ENCODE measurements around the gene CDKN2B-AS1.

Gene CDKN2B-AS1

DNA sequence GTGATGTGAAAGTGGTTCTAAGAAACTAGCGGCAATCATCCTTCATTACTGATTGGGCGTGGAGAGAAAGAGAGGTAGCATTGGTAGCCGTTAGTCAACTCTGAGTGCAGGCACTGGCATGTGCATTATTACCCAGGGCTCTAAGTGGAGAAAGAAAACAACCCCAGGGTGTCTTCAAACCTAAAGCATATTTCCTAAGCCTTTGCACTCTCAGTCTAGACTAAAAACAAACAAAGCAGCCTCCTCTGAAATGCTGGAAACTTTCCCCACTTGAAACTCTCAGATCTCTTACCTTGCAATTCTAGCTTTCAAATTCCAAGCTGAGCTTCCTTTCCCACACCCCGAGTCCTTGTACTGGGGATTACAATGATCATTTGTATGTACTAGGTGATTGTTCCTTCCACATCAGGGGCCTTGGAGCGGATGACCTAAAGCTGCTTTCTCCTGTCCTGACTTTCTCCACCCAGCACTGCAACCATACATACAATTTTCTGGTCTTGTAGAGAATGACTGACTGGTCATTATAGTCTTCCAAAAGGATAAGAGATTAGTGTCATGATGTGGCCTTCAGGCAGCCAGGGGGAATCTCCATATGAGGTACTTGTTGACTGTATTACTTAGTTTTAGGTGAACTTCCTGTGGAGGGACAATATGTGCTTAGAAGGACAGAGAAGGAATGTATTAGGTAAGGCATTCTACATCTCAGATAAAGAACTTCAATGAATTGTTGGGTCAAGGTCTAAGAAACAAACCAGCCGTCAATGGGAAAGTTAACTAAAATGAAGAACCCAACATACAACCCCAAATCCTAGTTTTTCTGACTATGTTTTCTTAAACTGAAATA, 112.8 kb downstream of the CDKN2B-AS1 start:
- DNase-seq (ENCODE audit: extremely low spot score), result no peak
- TF ChIP-seq CTCF (IDR thresholded peaks at IDR 0.05; ENCODE audit: control extremely low read depth, extremely low read depth, low read depth, missing control alignments), result no peak
- ChIA-PET CTCF (interaction anchor here (1.2 to 3.0 kb wide), 2 partner anchors 13 to 99 kb away, joined by 3 to 10 read pairs; no protein-coding TSS in a partner anchor), POLR2A (no interaction called here)

GRCh38 chr9:22108581-22109370, 114.2 kb downstream of the CDKN2B-AS1 start:
- CTCF ChIA-PET, result interaction anchor here (1.1 to 2.9 kb wide), 6 partner anchors 8 to 183 kb away, joined by 3 to 18 read pairs (median 4); no protein-coding TSS in a partner anchor

GRCh38 chr9:22111176-22111953, 116.8 kb downstream of the CDKN2B-AS1 start:
- no peak for DNase-seq (ENCODE audit: extremely low spot score)
- no peak for TF ChIP-seq CTCF (IDR thresholded peaks at IDR 0.05; ENCODE audit: control extremely low read depth, extremely low read depth, low read depth, missing control alignments)
- ChIA-PET POLR2A (no interaction called here), CTCF (interaction anchor here (1.1 to 2.9 kb wide), 3 partner anchors 9 to 186 kb away, joined by 3 to 18 read pairs (median 5); no protein-coding TSS in a partner anchor)

More at GRCh38 chr9:22108581-22109370, 114.2 kb downstream of the CDKN2B-AS1 start:
- no peak for TF ChIP-seq CTCF (IDR thresholded peaks at IDR 0.05; ENCODE audit: control extremely low read depth, extremely low read depth, low read depth, missing control alignments)
- POLR2A ChIA-PET, result no interaction called here
- DNase-seq (ENCODE audit: extremely low spot score), result no peak

GRCh38 chr9:22111954-22112247, 117.3 kb downstream of the CDKN2B-AS1 start:
- CTCF ChIA-PET, result interaction anchor here (1.1 kb wide), 1 partner anchor 8 kb away, joined by 3 read pairs; no protein-coding TSS in a partner anchor
- TF ChIP-seq CTCF (IDR thresholded peaks at IDR 0.05; ENCODE audit: control extremely low read depth, extremely low read depth, low read depth, missing control alignments), result no peak
- POLR2A ChIA-PET, result no interaction called here

DNA sequence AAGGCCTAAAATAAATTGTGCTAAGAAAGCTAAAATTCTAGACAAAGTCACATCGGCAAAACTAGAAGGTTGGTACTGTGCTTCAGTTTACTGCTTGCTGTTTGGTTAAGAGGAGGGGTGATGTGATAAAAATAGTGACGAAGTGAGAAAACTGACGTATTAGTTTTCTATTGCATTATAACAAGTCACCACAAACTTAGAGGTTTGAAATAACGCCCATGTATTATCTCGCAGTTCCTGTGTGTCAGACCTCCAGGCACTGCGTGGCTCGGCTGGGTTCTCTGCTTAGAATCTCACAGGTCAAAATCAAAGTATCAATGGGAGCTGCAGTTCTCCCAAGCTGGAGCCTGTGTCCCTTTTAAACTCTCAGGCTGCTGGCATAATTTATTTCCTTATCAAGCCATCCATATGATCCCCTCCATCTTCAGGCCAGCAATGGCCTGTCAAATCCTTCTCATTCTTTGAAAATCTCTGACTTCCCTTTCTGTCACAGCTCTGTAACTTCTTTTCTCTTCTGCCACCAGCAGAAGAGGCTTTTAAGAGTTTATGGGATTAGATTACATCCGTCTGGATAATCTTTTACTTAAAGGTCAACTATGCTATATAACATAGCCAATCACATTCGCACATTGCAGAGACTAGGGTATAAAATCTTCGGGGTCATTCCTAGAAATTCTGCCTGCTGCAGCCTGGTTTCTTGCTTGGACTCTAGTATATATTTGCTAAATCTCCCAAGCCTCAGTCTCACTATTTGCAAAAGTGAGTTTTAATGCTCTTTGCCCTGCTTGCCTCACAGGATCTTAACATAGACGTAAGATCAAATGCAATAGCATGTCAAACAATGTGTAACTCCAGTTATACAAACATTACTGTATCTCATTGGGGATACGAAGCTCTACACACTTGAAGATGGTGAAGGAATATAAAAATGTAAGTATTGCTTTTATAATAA, 118.6 kb downstream of the CDKN2B-AS1 start:
- POLR2A ChIA-PET, result no interaction called here
- no peak for DNase-seq (ENCODE audit: extremely low spot score)
- CTCF ChIA-PET, result no interaction called here
- TF ChIP-seq CTCF (IDR thresholded peaks at IDR 0.05; ENCODE audit: control extremely low read depth, extremely low read depth, low read depth, missing control alignments), result no peak

More at GRCh38 chr9:22111954-22112247, 117.3 kb downstream of the CDKN2B-AS1 start:
- no peak for DNase-seq (ENCODE audit: extremely low spot score)

Data from GM10248 (cell line).